CD4-positive, alpha-beta T cell treated with Interleukin-4 for 1 hour (primary cell): ENCODE results near the gene REM2.

ENCODE experiments used
- DNase-seq, 2 donors: peaks; one replicate each; pipeline ENCODE4 v3.0.0-alpha.2; 2020 to 2022

REM2 gene

GRCh38 chr14:22875748-22876319 lies 7.2 kb upstream of the REM2 start:
- no peak for DNase-seq

GRCh38 chr14:22877000-22877501 lies 6.0 kb upstream of the REM2 start:
- DNase-seq = no peak

GRCh38 chr14:22878271-22879246 lies 4.5 kb upstream of the REM2 start:
- DNase-seq = no peak

- no peak for DNase-seq
These were observed 958 bp upstream of the REM2 start for GRCh38 chr14:22882064-22882463.

GRCh38 chr14:22882529-22883172 lies 371 bp upstream of the REM2 start:
- peak; percentile 62 for DNase-seq

GRCh38 chr14:22884076-22884737 lies 1.2 kb downstream of the REM2 start:
- no peak for DNase-seq

- DNase-seq = no peak
These were observed 1.9 kb downstream of the REM2 start for GRCh38 chr14:22884738-22885523.

GRCh38 chr14:22885975-22886374 lies 3.0 kb downstream of the REM2 start:
- DNase-seq = no peak

- peak; percentile 80 to 87 for DNase-seq
These were observed 3.7 kb downstream of the REM2 start for GRCh38 chr14:22886500-22887259.

GRCh38 chr14:22887260-22887989 lies 4.4 kb downstream of the REM2 start:
- peak; percentile 62 to 74 for DNase-seq

- DNase-seq = peak in 1 of 2 donors; percentile 67
These were observed 5.0 kb downstream of the REM2 start for GRCh38 chr14:22887990-22888378.

GRCh38 chr14:22888662-22889061 lies 5.6 kb downstream of the REM2 start:
- peak; percentile 30 to 38 for DNase-seq

- DNase-seq = no peak
These were observed 7.4 kb downstream of the REM2 start for GRCh38 chr14:22890416-22890815.

GRCh38 chr14:22892488-22892887 lies 9.5 kb downstream of the REM2 start:
- DNase-seq = no peak

GRCh38 chr14:22893706-22894105 lies 10.7 kb downstream of the REM2 start:
- no peak for DNase-seq

GRCh38 chr14:22895402-22895801 lies 12.4 kb downstream of the REM2 start:
- no peak for DNase-seq

GRCh38 chr14:22896356-22896755 lies 13.3 kb downstream of the REM2 start:
- DNase-seq = no peak

- no peak for DNase-seq
These were observed 13.7 kb downstream of the REM2 start for GRCh38 chr14:22896760-22897159.

GRCh38 chr14:22897357-22897756 lies 14.3 kb downstream of the REM2 start:
- DNase-seq = no peak

- DNase-seq = no peak
These were observed 15.5 kb downstream of the REM2 start for GRCh38 chr14:22898302-22899090.
